Measurements from ENCODE around the gene PCDHAC1. TPM values are rescaled to one million over a fixed set of nuclear protein-coding genes. Genes with fewer than 3 reads are reported as not detected.

PCDHAC1 gene
- total RNA-seq, 1 experiment from 2014 or later: 1.0 TPM

DNA sequence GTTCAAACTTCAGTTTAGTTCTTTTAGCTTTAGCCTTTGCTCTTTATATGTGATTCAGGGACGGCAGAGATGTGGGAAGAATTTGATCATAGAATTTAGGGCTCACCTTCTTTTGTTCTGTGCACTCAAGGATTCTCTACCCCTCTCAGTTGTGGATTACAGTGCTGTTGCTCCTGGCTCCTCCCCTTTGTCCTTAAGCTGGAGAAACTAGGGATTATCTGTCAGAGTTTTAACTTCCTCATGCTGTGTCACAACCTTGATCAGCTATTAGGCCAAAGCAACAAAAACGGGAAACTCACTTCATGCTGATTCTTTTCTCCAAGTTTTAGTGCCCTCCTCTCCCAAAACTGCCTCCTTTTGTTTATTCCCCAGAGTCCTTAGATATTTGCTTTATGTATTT lies 27.1 kb downstream of the PCDHAC1 start:
- DNase-seq (ENCODE audit: low read depth, low spot score) (no peak), ATAC-seq (no peak)
- no peak for TF ChIP-seq YY1 (IDR thresholded peaks at IDR 0.05; ENCODE audit: extremely low read depth, insufficient replicate concordance, low read depth, low read length)
- TF ChIP-seq CBX3 (IDR thresholded peaks at IDR 0.05; ENCODE audit: low read depth): no peak
- TF ChIP-seq SRF (IDR thresholded peaks at IDR 0.05; ENCODE audit: low read depth): no peak
- TF ChIP-seq POLR2AphosphoS5 (IDR thresholded peaks at IDR 0.05; ENCODE audit: low read depth, low read length): no peak
- TF ChIP-seq JUND (IDR thresholded peaks at IDR 0.05): no peak
- TF ChIP-seq, protein P1, sequence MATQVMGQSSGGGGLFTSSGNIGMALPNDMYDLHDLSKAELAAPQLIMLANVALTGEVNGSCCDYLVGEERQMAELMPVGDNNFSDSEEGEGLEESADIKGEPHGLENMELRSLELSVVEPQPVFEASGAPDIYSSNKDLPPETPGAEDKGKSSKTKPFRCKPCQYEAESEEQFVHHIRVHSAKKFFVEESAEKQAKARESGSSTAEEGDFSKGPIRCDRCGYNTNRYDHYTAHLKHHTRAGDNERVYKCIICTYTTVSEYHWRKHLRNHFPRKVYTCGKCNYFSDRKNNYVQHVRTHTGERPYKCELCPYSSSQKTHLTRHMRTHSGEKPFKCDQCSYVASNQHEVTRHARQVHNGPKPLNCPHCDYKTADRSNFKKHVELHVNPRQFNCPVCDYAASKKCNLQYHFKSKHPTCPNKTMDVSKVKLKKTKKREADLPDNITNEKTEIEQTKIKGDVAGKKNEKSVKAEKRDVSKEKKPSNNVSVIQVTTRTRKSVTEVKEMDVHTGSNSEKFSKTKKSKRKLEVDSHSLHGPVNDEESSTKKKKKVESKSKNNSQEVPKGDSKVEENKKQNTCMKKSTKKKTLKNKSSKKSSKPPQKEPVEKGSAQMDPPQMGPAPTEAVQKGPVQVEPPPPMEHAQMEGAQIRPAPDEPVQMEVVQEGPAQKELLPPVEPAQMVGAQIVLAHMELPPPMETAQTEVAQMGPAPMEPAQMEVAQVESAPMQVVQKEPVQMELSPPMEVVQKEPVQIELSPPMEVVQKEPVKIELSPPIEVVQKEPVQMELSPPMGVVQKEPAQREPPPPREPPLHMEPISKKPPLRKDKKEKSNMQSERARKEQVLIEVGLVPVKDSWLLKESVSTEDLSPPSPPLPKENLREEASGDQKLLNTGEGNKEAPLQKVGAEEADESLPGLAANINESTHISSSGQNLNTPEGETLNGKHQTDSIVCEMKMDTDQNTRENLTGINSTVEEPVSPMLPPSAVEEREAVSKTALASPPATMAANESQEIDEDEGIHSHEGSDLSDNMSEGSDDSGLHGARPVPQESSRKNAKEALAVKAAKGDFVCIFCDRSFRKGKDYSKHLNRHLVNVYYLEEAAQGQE (IDR thresholded peaks at IDR 0.05; ENCODE audit: low read depth): no peak
- TF ChIP-seq ZBTB33 (IDR thresholded peaks at IDR 0.05; ENCODE audit: extremely low read depth, insufficient replicate concordance, low read length): no peak
- TF ChIP-seq, protein P2, sequence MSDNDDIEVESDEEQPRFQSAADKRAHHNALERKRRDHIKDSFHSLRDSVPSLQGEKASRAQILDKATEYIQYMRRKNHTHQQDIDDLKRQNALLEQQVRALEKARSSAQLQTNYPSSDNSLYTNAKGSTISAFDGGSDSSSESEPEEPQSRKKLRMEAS (IDR thresholded peaks at IDR 0.05): no peak
- TF ChIP-seq, protein P3, sequence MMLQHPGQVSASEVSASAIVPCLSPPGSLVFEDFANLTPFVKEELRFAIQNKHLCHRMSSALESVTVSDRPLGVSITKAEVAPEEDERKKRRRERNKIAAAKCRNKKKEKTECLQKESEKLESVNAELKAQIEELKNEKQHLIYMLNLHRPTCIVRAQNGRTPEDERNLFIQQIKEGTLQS (IDR thresholded peaks at IDR 0.05): no peak
- ChIA-PET POLR2A (no interaction called here), CTCF (no interaction called here), RAD21 (ENCODE audit: low non-redundant PET in 1 of 2, low total read pairs in 2 of 2, uncharacterized antibody in 2 of 2, unreplicated experiment in 2 of 2) (no interaction called here)
- no peaks in the 10 kb centered on the region for H3K9me3 ChIP-seq (ENCODE audit: control insufficient read depth in 1 of 2, insufficient read depth in 1 of 2, low read depth in 1 of 2, low read length in 2 of 2)
- no peaks in the 10 kb centered on the region for H3K79me2 ChIP-seq (ENCODE audit: insufficient read depth, low read length)
- no peaks in the 10 kb centered on the region for H3K9me2 ChIP-seq (ENCODE audit: insufficient read depth)
- no peaks in the 10 kb centered on the region for H4K20me1 ChIP-seq (ENCODE audit: insufficient read depth)
- no peak overlapping the region for H3K27ac ChIP-seq (ENCODE audit: low read depth, low read length)
- no peaks in the 10 kb centered on the region for H3K4me1 ChIP-seq (ENCODE audit: control insufficient read depth in 1 of 2, insufficient read depth in 2 of 2, low read length in 2 of 2)
- H3K27me3 ChIP-seq (ENCODE audit: insufficient read depth, low read length): no peaks in the 10 kb centered on the region
- H3K4me2 ChIP-seq (ENCODE audit: low read length): no peak overlapping the region
- H3K36me3 ChIP-seq (ENCODE audit: control insufficient read depth in 1 of 2, insufficient read depth in 2 of 2, low read length in 2 of 2): no peaks in the 10 kb centered on the region
- no peak overlapping the region for H3K9ac ChIP-seq (ENCODE audit: low read length)
- no TSS peak for BruUV-seq (replicated peaks)
- H3K4me3 ChIP-seq (replicated peaks in 1 of 2; ENCODE audit: low read depth in 1 of 2, low read length in 2 of 2): no peak overlapping the region
- H2AFZ ChIP-seq (ENCODE audit: low read depth, low read length, poor library complexity, severe bottlenecking): no peak overlapping the region
- intact Hi-C loops (cut with micrococcal nuclease): no loop called here
